Activated CD8-positive, alpha-beta memory T cell treated with anti-CD3 and anti-CD28 coated beads, Interleukin-2, amount 10 ng/mL, durations not matched to agents 7 days and 5 days (primary cell): ENCODE measurements around the gene CAMK2G. TPM values are rescaled to one million over a fixed set of nuclear protein-coding genes. Genes with fewer than 3 reads are reported as not detected.

Source experiments
- ATAC-seq: fragments of 150-1000 bp; cut with Tn5 transposase; one replicate; pipeline ENCODE4 v1.10.0; 2021; ENCODE audit warnings: moderate library complexity
- CTCF ChIA-PET: fragments of 350-600 bp; sonication (Branson Sonifier 250); formaldehyde crosslinking; loops from one replicate; lab custom pipeline; 2021; ENCODE audit warnings: antibody characterized with exemption; lab: Charles Lee
- DNase-seq: peaks from one replicate; pipeline ENCODE4 v3.0.0-alpha.2; 2020
- H3K27ac Mint-ChIP-seq: one replicate; pipeline ENCODE4 v1.8.0; 2021; ENCODE audit warnings: mild to moderate bottlenecking, mixed read lengths
- H3K27me3 Mint-ChIP-seq: one replicate; pipeline ENCODE4 v1.8.0; 2021; ENCODE audit warnings: mixed read lengths
- H3K36me3 Mint-ChIP-seq: one replicate; pipeline ENCODE4 v1.8.0; 2021; ENCODE audit warnings: mild to moderate bottlenecking, mixed read lengths
- H3K4me1 Mint-ChIP-seq: one replicate; pipeline ENCODE4 v1.8.0; 2021; ENCODE audit warnings: mixed read lengths
- H3K4me3 Mint-ChIP-seq: one replicate; pipeline ENCODE4 v1.8.0; 2021; ENCODE audit warnings: mild to moderate bottlenecking, moderate library complexity, mixed read lengths
- H3K9me3 Mint-ChIP-seq: one replicate; pipeline ENCODE4 v1.8.0; 2022; ENCODE audit warnings: low read depth, mixed read lengths
- total RNA-seq, 2 experiments: library from RNA; stranded (reverse); gene quantifications; one replicate each; pipeline ENCODE4 v1.2.3, GENCODE V29; 2021

Gene CAMK2G
- total RNA-seq, 2 experiments from 2014 or later: 30.8 to 49.2 TPM

DNA sequence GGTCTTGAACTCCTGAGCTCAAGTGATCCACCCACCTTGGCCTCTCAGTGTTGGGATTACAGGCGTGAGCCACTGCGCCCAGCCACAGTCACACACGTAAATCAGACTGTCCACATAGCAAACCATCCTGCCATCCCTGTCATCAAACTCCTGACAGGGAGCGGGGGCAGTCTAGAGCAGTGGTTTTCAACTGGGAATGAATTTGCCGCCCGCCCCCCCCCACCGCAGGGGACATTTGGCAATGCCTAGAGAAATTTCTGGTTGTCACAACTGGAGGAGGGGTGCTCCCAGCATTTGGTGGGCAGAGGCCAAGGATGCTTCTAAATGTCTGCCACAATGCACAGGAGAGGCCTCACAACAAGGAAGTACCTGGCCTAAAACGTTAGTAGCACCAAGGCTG, 24.1 kb downstream of the CAMK2G start:
- Mint-ChIP-seq H3K27me3 (no peaks in the 10 kb centered on the region), H3K27ac (no peak overlapping the region), H3K36me3 (peaks cover 42% of the 10 kb centered on the region), H3K4me3 (no peak overlapping the region), H3K4me1 (peaks cover 19% of the 10 kb centered on the region), H3K9me3 (no peaks in the 10 kb centered on the region)
- ATAC-seq (no peak), DNase-seq (no peak)
- CTCF ChIA-PET: interaction anchor here (0.8 to 18.8 kb wide), 10 partner anchors 8 to 90 kb away, joined by 3 to 411 read pairs (median 6); partner anchors contain the start of genes CAMK2G and CHCHD1

DNA sequence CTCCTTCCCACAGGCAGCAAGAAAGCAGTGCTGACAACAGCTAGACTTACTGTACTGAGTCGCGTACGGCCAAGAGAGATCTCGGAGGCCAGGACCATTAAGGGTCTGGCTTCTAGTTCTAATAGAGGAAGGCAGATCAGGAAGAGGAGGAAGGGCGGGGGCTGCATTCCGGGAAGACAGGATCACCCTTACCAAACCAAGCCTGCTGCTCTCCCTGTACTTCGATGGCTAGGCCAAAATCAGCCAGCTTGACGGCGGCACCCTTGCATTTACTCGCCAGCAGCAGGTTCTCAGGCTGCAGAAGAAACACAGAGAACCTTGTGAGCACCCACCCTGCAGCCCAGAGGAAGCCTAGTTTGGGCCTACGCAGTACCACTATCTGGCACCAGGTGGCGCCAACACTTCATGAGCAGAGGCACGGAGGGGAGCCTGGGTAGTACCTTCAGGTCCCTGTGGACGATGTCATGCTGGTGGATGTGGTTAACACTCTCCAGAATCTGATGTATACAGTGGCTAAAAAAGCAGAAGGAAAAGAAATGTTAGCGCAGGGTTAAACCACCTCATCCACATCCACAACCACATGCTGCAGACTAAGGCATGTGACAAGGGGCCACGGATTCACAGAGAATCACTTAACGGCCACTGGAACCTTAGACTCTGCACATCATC, 25.4 kb downstream of the CAMK2G start:
- peaks cover 41% of the 10 kb centered on the region for H3K36me3 Mint-ChIP-seq
- CTCF ChIA-PET: interaction anchor here (0.7 to 18.8 kb wide), 17 partner anchors 10 to 191 kb away, joined by 3 to 411 read pairs (median 3); partner anchors contain the start of genes CAMK2G, CHCHD1 and PLAU
- peaks cover 15% of the 10 kb centered on the region for H3K4me1 Mint-ChIP-seq
- no peaks in the 10 kb centered on the region for H3K27me3 Mint-ChIP-seq
- ATAC-seq (peak; percentile 98), DNase-seq (peak; percentile 96)
- H3K4me3 Mint-ChIP-seq: peak overlapping the region; percentile 48
- no peaks in the 10 kb centered on the region for H3K9me3 Mint-ChIP-seq
- H3K27ac Mint-ChIP-seq: peak overlapping the region; percentile 78

GRCh38 chr10:73847031-73847430, 27.3 kb downstream of the CAMK2G start:
- Mint-ChIP-seq H3K27ac (no peak overlapping the region), H3K4me3 (no peak overlapping the region), H3K36me3 (peaks cover 41% of the 10 kb centered on the region), H3K4me1 (peaks cover 15% of the 10 kb centered on the region), H3K9me3 (no peaks in the 10 kb centered on the region), H3K27me3 (no peaks in the 10 kb centered on the region)
- CTCF ChIA-PET: interaction anchor here (0.9 to 18.8 kb wide), 6 partner anchors 9 to 150 kb away, joined by 3 to 411 read pairs (median 8); partner anchors contain the start of gene CAMK2G
- ATAC-seq (no peak), DNase-seq (no peak)

DNA sequence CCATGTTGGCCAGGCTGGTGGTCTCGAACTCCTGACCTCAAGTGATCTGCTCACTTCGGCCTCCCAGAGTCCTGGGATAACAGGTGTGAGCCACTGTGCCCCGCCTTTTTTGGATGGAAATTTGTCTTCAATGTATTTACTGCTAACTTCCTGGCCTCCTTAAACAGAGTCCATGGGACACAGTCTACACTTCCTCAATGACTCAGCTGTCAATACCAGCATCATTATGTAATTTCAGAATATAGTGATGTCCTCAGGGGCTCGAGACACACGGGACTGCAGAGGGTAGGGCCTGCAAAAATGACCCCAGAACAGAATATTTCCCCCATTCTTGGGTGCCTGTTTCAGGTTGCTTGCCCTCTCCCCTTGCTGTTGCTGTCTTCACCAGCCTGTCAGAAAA, 31.1 kb downstream of the CAMK2G start:
- no peak overlapping the region for H3K4me3 Mint-ChIP-seq
- no peaks in the 10 kb centered on the region for H3K27me3 Mint-ChIP-seq
- no peak for DNase-seq
- CTCF ChIA-PET: interaction anchor here (18.8 kb wide), 1 partner anchor 37 kb away, joined by 411 read pairs; the partner anchor contains the start of gene CAMK2G
- ATAC-seq: no peak
- H3K27ac Mint-ChIP-seq: no peak overlapping the region
- no peaks in the 10 kb centered on the region for H3K9me3 Mint-ChIP-seq
- H3K4me1 Mint-ChIP-seq: no peaks in the 10 kb centered on the region
- peaks cover 24% of the 10 kb centered on the region for H3K36me3 Mint-ChIP-seq

GRCh38 chr10:73842349-73842748, 32.0 kb downstream of the CAMK2G start:
- no peak overlapping the region for H3K4me3 Mint-ChIP-seq
- no peak for DNase-seq
- no peaks in the 10 kb centered on the region for H3K27me3 Mint-ChIP-seq
- H3K36me3 Mint-ChIP-seq: peaks cover 20% of the 10 kb centered on the region
- no peak overlapping the region for H3K27ac Mint-ChIP-seq
- H3K4me1 Mint-ChIP-seq: no peaks in the 10 kb centered on the region
- CTCF ChIA-PET: interaction anchor here (18.8 kb wide), 1 partner anchor 38 kb away, joined by 411 read pairs; the partner anchor contains the start of gene CAMK2G
- no peaks in the 10 kb centered on the region for H3K9me3 Mint-ChIP-seq
- ATAC-seq: no peak

GRCh38 chr10:73841526-73842285, 32.6 kb downstream of the CAMK2G start:
- no peaks in the 10 kb centered on the region for H3K27me3 Mint-ChIP-seq
- CTCF ChIA-PET: interaction anchor here (18.8 kb wide), 1 partner anchor 38 kb away, joined by 411 read pairs; the partner anchor contains the start of gene CAMK2G
- H3K27ac Mint-ChIP-seq: no peak overlapping the region
- DNase-seq (no peak), ATAC-seq (no peak)
- H3K36me3 Mint-ChIP-seq: peaks cover 15% of the 10 kb centered on the region
- H3K4me1 Mint-ChIP-seq: no peaks in the 10 kb centered on the region
- H3K4me3 Mint-ChIP-seq: no peak overlapping the region
- H3K9me3 Mint-ChIP-seq: no peaks in the 10 kb centered on the region

DNA sequence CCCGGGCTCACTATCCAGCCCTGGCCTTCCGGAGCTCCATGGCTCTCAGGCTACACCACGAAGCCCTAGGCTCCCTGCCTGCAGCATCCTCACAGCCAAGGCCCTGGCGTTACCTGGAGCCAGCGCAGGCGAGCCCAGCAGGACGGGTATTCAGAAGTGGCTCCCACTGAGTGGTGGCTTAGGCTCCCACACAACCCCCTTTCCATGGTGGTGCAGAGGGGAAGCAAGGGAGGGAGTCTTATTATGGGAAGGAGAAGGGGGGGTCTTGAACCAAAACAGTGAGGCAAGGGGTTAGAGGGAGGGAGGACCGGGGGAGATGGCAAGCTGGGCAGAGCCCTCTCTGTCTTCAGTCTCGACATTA, 33.3 kb downstream of the CAMK2G start:
- DNase-seq: no peak
- no peaks in the 10 kb centered on the region for H3K9me3 Mint-ChIP-seq
- H3K4me3 Mint-ChIP-seq: no peak overlapping the region
- ATAC-seq: no peak
- H3K27me3 Mint-ChIP-seq: no peaks in the 10 kb centered on the region
- no peak overlapping the region for H3K27ac Mint-ChIP-seq
- CTCF ChIA-PET: interaction anchor here (18.8 kb wide), 1 partner anchor 39 kb away, joined by 411 read pairs; the partner anchor contains the start of gene CAMK2G
- peaks cover 13% of the 10 kb centered on the region for H3K36me3 Mint-ChIP-seq
- no peaks in the 10 kb centered on the region for H3K4me1 Mint-ChIP-seq

DNA sequence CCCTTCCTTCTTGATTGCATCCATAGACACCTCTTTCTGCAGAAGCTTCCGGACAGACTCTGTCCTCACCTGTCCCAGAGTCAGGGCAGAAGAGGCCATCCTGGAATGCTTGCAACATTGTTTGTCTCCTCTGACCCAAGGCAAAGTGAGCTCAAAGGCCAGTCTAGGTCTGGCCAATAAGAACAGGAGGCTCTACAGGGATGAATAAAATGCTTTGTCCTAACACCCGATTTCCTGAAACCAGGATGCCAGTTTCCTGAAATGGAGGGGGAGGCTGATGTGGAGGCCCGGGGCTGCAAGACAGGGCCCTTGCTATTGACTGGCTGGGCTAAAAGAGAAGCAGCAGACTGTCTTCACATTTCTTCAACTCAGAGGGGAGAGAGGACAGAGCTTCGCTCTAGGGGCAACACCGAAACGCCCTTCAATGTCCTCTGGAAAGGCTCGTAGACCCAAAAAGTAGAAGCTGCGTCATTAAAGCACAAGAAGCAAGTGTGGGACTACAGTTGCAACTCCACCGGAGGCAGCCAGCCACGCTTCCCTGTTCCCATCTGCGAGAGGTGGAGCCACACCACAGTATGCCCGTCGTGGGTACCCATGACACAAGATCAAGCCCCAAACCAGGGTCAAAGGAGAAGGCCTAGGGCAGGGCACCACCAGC, 33.8 kb downstream of the CAMK2G start:
- DNase-seq: no peak
- peaks cover 10% of the 10 kb centered on the region for H3K36me3 Mint-ChIP-seq

GRCh38 chr10:73840056-73840402, 34.3 kb downstream of the CAMK2G start:
- Mint-ChIP-seq H3K27ac (no peak overlapping the region), H3K4me3 (no peak overlapping the region), H3K9me3 (no peaks in the 10 kb centered on the region), H3K36me3 (peaks cover 11% of the 10 kb centered on the region), H3K27me3 (no peaks in the 10 kb centered on the region), H3K4me1 (no peaks in the 10 kb centered on the region)
- ATAC-seq (no peak), DNase-seq (no peak)
- CTCF ChIA-PET: interaction anchor here (1.7 to 18.8 kb wide), 2 partner anchors 9 to 40 kb away, joined by 7 to 411 read pairs; partner anchors contain the start of gene CAMK2G

More for the DNA sequence above, 33.8 kb downstream of the CAMK2G start:
- ATAC-seq: no peak
- no peaks in the 10 kb centered on the region for H3K27me3 Mint-ChIP-seq
- CTCF ChIA-PET: interaction anchor here (18.8 kb wide), 1 partner anchor 39 kb away, joined by 411 read pairs; the partner anchor contains the start of gene CAMK2G
- H3K27ac Mint-ChIP-seq: no peak overlapping the region
- no peaks in the 10 kb centered on the region for H3K4me1 Mint-ChIP-seq
- H3K9me3 Mint-ChIP-seq: no peaks in the 10 kb centered on the region
- no peak overlapping the region for H3K4me3 Mint-ChIP-seq

DNA sequence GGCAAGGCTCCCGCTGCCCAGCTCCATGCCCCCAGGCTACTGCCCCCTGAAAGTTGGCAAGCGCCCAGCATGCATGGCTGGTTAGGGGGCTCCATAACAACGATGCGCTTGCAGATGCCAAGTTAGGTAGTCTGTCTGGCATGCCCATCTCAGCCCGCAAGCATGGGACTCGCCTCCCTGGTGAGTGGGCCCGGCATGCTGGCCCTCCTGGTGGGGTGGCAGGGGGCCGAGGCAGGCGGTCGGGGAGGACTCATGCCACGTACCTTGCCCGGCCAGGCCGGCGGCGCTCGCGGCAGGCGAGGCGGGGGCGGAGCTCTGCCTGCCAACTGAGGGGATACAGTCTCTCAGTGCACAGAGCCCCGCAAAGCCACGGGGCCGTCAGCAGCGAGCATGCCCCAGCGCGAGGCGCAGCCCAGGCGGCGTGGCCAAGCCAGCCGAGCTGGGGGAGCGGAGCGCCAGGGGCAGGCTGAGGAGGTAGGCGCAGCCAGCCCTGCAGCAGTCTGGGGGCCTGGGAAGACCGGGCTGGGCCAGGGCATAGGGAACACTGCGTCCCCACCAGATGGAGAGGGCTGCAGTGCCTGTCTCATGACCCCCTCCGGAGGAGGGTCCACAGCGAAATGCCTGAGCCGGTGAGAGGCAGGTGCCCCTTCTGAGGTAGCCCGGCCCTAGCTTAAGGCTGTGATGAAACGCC, 34.9 kb downstream of the CAMK2G start:
- CTCF ChIA-PET: interaction anchor here (1.3 to 18.8 kb wide), 3 partner anchors 10 to 101 kb away, joined by 7 to 411 read pairs (median 7); partner anchors contain the start of gene CAMK2G
- Mint-ChIP-seq H3K9me3 (no peaks in the 10 kb centered on the region), H3K4me1 (no peaks in the 10 kb centered on the region), H3K27ac (no peak overlapping the region), H3K4me3 (no peak overlapping the region), H3K36me3 (peaks cover 13% of the 10 kb centered on the region), H3K27me3 (no peaks in the 10 kb centered on the region)
- ATAC-seq: no peak
- DNase-seq: no peak

- ATAC-seq (no peak), DNase-seq (no peak)
- H3K9me3 Mint-ChIP-seq: no peaks in the 10 kb centered on the region
- H3K27me3 Mint-ChIP-seq: no peaks in the 10 kb centered on the region
- CTCF ChIA-PET: interaction anchor here (1.3 to 18.8 kb wide), 3 partner anchors 10 to 102 kb away, joined by 7 to 411 read pairs (median 7); partner anchors contain the start of gene CAMK2G
- H3K4me1 Mint-ChIP-seq: no peaks in the 10 kb centered on the region
- H3K27ac Mint-ChIP-seq: no peak overlapping the region
- H3K4me3 Mint-ChIP-seq: no peak overlapping the region
- peaks cover 13% of the 10 kb centered on the region for H3K36me3 Mint-ChIP-seq
Measured at GRCh38 chr10:73838827-73839226, 35.5 kb downstream of the CAMK2G start.

DNA sequence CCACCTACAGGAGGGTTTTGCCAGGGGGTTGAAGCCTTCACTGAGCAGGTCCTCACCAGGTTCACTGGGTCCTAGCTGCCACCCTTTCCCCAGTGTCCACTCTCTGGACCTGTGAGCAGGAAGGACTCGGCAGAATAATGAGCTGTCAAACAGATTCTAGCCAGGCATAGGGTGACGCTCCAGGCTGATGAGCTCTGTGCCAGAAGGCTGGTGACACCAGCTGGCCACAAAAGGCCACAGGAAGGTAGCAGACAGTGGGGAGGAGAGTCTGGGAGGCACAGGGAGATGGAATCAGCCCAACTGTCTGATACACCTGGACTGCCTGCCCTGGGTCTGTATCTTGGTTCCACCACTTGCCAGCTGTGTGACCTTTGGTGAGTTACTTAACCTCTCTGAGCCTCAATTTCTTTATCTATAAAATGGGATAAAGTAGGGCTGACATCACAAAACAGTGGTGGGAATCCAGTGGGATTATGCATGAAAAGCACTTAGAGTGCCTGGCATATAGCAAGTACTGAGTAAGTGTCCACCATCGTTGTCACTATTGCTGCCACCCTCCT, 36.3 kb downstream of the CAMK2G start:
- no peaks in the 10 kb centered on the region for H3K27me3 Mint-ChIP-seq
- H3K36me3 Mint-ChIP-seq: peaks cover 10% of the 10 kb centered on the region
- no peaks in the 10 kb centered on the region for H3K4me1 Mint-ChIP-seq
- no peak overlapping the region for H3K27ac Mint-ChIP-seq
- H3K4me3 Mint-ChIP-seq: no peak overlapping the region
- DNase-seq (no peak), ATAC-seq (no peak)
- CTCF ChIA-PET: interaction anchor here (1.3 to 18.8 kb wide), 3 partner anchors 11 to 102 kb away, joined by 7 to 411 read pairs (median 7); partner anchors contain the start of gene CAMK2G
- no peaks in the 10 kb centered on the region for H3K9me3 Mint-ChIP-seq
